Mesendoderm (in vitro differentiated cells): ENCODE data around the gene CASP9. TPM values are rescaled to one million over a fixed set of nuclear protein-coding genes. Genes with fewer than 3 reads are reported as not detected.

Source experiments
- DNase-seq: peaks from one replicate; pipeline ENCODE4 v3.0.0; 2013
- H2AK5ac ChIP-seq: 2 replicates; pipeline ENCODE4 v1.6.1; 2013; ENCODE audit warnings: low read length, inconsistent platforms
- H2BK120ac ChIP-seq: 2 replicates; pipeline ENCODE4 v1.6.1; 2013; ENCODE audit warnings: low read depth, mild to moderate bottlenecking, low read length, moderate library complexity, mixed read lengths
- H2BK15ac ChIP-seq: replicated peaks from 2 replicates; pipeline ENCODE4 v1.6.1; 2013; ENCODE audit warnings: low read depth, mild to moderate bottlenecking, moderate library complexity
- H2BK5ac ChIP-seq: 2 replicates; pipeline ENCODE4 v1.6.1; 2013; ENCODE audit warnings: low read length, inconsistent platforms
- H3K18ac ChIP-seq: 2 replicates; pipeline ENCODE4 v1.6.1; 2013; ENCODE audit warnings: mild to moderate bottlenecking, low read length, mixed read lengths
- H3K23ac ChIP-seq: one replicate; pipeline ENCODE4 v1.6.1; 2013; ENCODE audit warnings: low read length
- H3K27ac ChIP-seq: 2 replicates; pipeline ENCODE4 v1.5.1; 2013; ENCODE audit warnings: low read depth, mild to moderate bottlenecking, inconsistent platforms, low read length, moderate library complexity
- H3K27me3 ChIP-seq: 2 replicates; pipeline ENCODE4 v1.6.1; 2013; ENCODE audit warnings: low read length, control low read depth, mild to moderate bottlenecking, inconsistent platforms; ENCODE audit not compliant: insufficient read depth, poor library complexity
- H3K36me3 ChIP-seq: 2 replicates; pipeline ENCODE4 v1.6.1; 2013; ENCODE audit warnings: low read length, inconsistent platforms; ENCODE audit not compliant: control insufficient read depth, insufficient read depth
- H3K4ac ChIP-seq: one replicate; pipeline ENCODE4 v1.6.1; 2013; ENCODE audit warnings: low read depth, mild to moderate bottlenecking, low read length, moderate library complexity
- H3K4me1 ChIP-seq: 2 replicates; pipeline ENCODE4 v1.6.1; 2013; ENCODE audit warnings: low read depth, low read length, inconsistent platforms; ENCODE audit not compliant: control insufficient read depth
- H3K4me2 ChIP-seq: 2 replicates; pipeline ENCODE4 v1.6.1; 2013; ENCODE audit warnings: low read length
- H3K4me3 ChIP-seq: 2 replicates; pipeline ENCODE4 v1.5.1; 2013; ENCODE audit warnings: mild to moderate bottlenecking, low read length
- H3K56ac ChIP-seq: one replicate; pipeline ENCODE4 v1.6.1; 2013; ENCODE audit warnings: low read length
- H3K79me1 ChIP-seq: 2 replicates; pipeline ENCODE4 v1.6.1; 2013; ENCODE audit warnings: low read length, inconsistent platforms
- H3K79me2 ChIP-seq: 2 replicates; pipeline ENCODE4 v1.6.1; 2013; ENCODE audit warnings: mild to moderate bottlenecking, low read length; ENCODE audit not compliant: control insufficient read depth, insufficient read depth
- H3K9ac ChIP-seq: 2 replicates; pipeline ENCODE4 v1.6.1; 2013; ENCODE audit warnings: low read length, inconsistent platforms
- H4K5ac ChIP-seq: one replicate; pipeline ENCODE4 v1.6.1; 2013; ENCODE audit warnings: low read length
- H4K8ac ChIP-seq: one replicate; pipeline ENCODE4 v1.6.1; 2013; ENCODE audit warnings: low read depth, mild to moderate bottlenecking, control low read depth, low read length, moderate library complexity
- WGBS: extraction: QIAGEN DNeasy Blood & Tissue Kit; methylation state at CpG from one replicate; pipeline ENCODE4 v1.1.7; 2013; ENCODE audit warnings: low lambda C conversion rate, missing lambda C conversion rate; ENCODE audit not compliant: insufficient coverage; ENCODE audit errors: extremely low coverage; 5-methylcytosine and 5-hydroxymethylcytosine counted together
- polyA plus RNA-seq, 2 experiments: library from polyadenylated mRNA; stranded (reverse); fragments of 200-250 nt; gene quantifications; one replicate each; pipeline ENCODE4 v1.2.3, GENCODE V29; 2013

The CASP9 gene
- 5.2 TPM for polyA plus RNA-seq (2013, experiment 1 of 2)
- polyA plus RNA-seq (2013, experiment 2 of 2): 5.6 TPM

- Histone ChIP-seq H3K18ac (peak within 1 kb of the TSS; percentile 98), H2AK5ac (no peak within 1 kb of the TSS), H3K4me1 (peaks cover 4% of the 10 kb centered on the region), H3K79me2 (peaks cover 4% of the 10 kb centered on the region), H2BK120ac (peak within 1 kb of the TSS; percentile 23), H3K27me3 (no peaks in the 10 kb centered on the region), H3K36me3 (no peaks in the 10 kb centered on the region), H3K56ac (peak within 1 kb of the TSS; percentile 99), H2BK5ac (peak within 1 kb of the TSS; percentile 99), H4K8ac (no peak within 1 kb of the TSS), H2BK15ac (no peak within 1 kb of the TSS), H3K9ac (peak within 1 kb of the TSS; percentile 80), H4K5ac (no peak within 1 kb of the TSS), H3K4ac (peak within 1 kb of the TSS; percentile 94), H3K79me1 (peaks cover 5% of the 10 kb centered on the region), H3K27ac (peak within 1 kb of the TSS; percentile 94), H3K4me3 (peak within 1 kb of the TSS; percentile 74), H3K23ac (peak within 1 kb of the TSS; percentile 48), H3K4me2 (peak within 1 kb of the TSS; percentile 84)
- WGBS: no CpG with 5 or more reads among the region's 27 CpGs
- DNase-seq: no peak
These were observed at the start of gene CASP9 for GRCh38 chr1:15524021-15524282. CASP9 (minus strand) TSS chr1:15524215; CDS start chr1:15524200, 15 bp downstream.

GRCh38 chr1:15573477-15573876, 49.5 kb upstream of the CASP9 start:
- Histone ChIP-seq H3K56ac (no peak overlapping the region), H2AK5ac (no peak overlapping the region), H4K8ac (no peak overlapping the region), H3K23ac (no peak overlapping the region), H3K4me3 (no peak overlapping the region), H3K4me2 (no peak overlapping the region), H4K5ac (no peak overlapping the region), H2BK5ac (no peak overlapping the region), H2BK15ac (no peak overlapping the region), H3K4ac (no peak overlapping the region), H3K36me3 (no peaks in the 10 kb centered on the region), H3K18ac (no peak overlapping the region), H3K27me3 (no peaks in the 10 kb centered on the region), H3K9ac (no peak overlapping the region), H3K79me1 (no peaks in the 10 kb centered on the region), H2BK120ac (no peak overlapping the region), H3K27ac (no peak overlapping the region), H3K79me2 (no peaks in the 10 kb centered on the region), H3K4me1 (no peaks in the 10 kb centered on the region)
- no peak for DNase-seq
- no CpG with 5 or more reads among the region's 9 CpGs for WGBS

GRCh38 chr1:15571266-15571665, 47.3 kb upstream of the CASP9 start:
- Histone ChIP-seq H3K27ac (no peak overlapping the region), H4K8ac (no peak overlapping the region), H3K79me1 (no peaks in the 10 kb centered on the region), H3K4me3 (no peak overlapping the region), H3K4me1 (no peaks in the 10 kb centered on the region), H3K4me2 (no peak overlapping the region), H2BK15ac (no peak overlapping the region), H3K27me3 (no peaks in the 10 kb centered on the region), H3K23ac (no peak overlapping the region), H2BK5ac (no peak overlapping the region), H3K36me3 (peaks cover 5% of the 10 kb centered on the region), H2AK5ac (no peak overlapping the region), H3K18ac (no peak overlapping the region), H2BK120ac (no peak overlapping the region), H3K79me2 (no peaks in the 10 kb centered on the region), H4K5ac (no peak overlapping the region), H3K9ac (no peak overlapping the region), H3K56ac (no peak overlapping the region), H3K4ac (no peak overlapping the region)
- DNase-seq: no peak

GRCh38 chr1:15570861-15571260, 46.8 kb upstream of the CASP9 start:
- Histone ChIP-seq H3K79me1 (no peaks in the 10 kb centered on the region), H3K56ac (no peak overlapping the region), H3K4me1 (no peaks in the 10 kb centered on the region), H3K18ac (no peak overlapping the region), H3K27me3 (no peaks in the 10 kb centered on the region), H3K79me2 (no peaks in the 10 kb centered on the region), H2AK5ac (no peak overlapping the region), H2BK120ac (no peak overlapping the region), H4K8ac (no peak overlapping the region), H2BK5ac (no peak overlapping the region), H3K4ac (no peak overlapping the region), H2BK15ac (no peak overlapping the region), H4K5ac (no peak overlapping the region), H3K36me3 (peaks cover 7% of the 10 kb centered on the region), H3K9ac (no peak overlapping the region), H3K4me3 (no peak overlapping the region), H3K23ac (no peak overlapping the region), H3K4me2 (no peak overlapping the region), H3K27ac (no peak overlapping the region)
- WGBS: no CpG with 5 or more reads among the region's 1 CpG
- DNase-seq: no peak

GRCh38 chr1:15568387-15569073, 44.5 kb upstream of the CASP9 start:
- H4K5ac ChIP-seq: no peak overlapping the region
- H2BK5ac ChIP-seq: no peak overlapping the region
- no peak overlapping the region for H3K4me3 ChIP-seq
- H3K79me1 ChIP-seq: no peaks in the 10 kb centered on the region
- H3K27ac ChIP-seq: no peak overlapping the region
- no peak overlapping the region for H4K8ac ChIP-seq
- H3K56ac ChIP-seq: no peak overlapping the region
- H2BK120ac ChIP-seq: no peak overlapping the region
- no peaks in the 10 kb centered on the region for H3K27me3 ChIP-seq
- DNase-seq: no peak
- H3K4me1 ChIP-seq: no peaks in the 10 kb centered on the region
- no peak overlapping the region for H3K4ac ChIP-seq
- H3K79me2 ChIP-seq: no peaks in the 10 kb centered on the region
- no peak overlapping the region for H2BK15ac ChIP-seq
- no peak overlapping the region for H3K4me2 ChIP-seq
- no peak overlapping the region for H2AK5ac ChIP-seq
- H3K36me3 ChIP-seq: peaks cover 9% of the 10 kb centered on the region
- no peak overlapping the region for H3K18ac ChIP-seq
- no peak overlapping the region for H3K23ac ChIP-seq
- no peak overlapping the region for H3K9ac ChIP-seq
- WGBS: no CpG with 5 or more reads among the region's 18 CpGs

- Histone ChIP-seq H2BK5ac (no peak overlapping the region), H3K79me1 (no peaks in the 10 kb centered on the region), H3K4ac (no peak overlapping the region), H3K18ac (no peak overlapping the region), H2BK15ac (no peak overlapping the region), H3K4me3 (no peak overlapping the region), H3K9ac (no peak overlapping the region), H2BK120ac (no peak overlapping the region), H2AK5ac (no peak overlapping the region), H3K23ac (no peak overlapping the region), H4K8ac (no peak overlapping the region), H3K27me3 (no peaks in the 10 kb centered on the region), H3K4me2 (no peak overlapping the region), H3K4me1 (no peaks in the 10 kb centered on the region), H3K36me3 (peaks cover 2% of the 10 kb centered on the region), H3K56ac (no peak overlapping the region), H4K5ac (no peak overlapping the region), H3K27ac (no peak overlapping the region), H3K79me2 (no peaks in the 10 kb centered on the region)
- no CpG with 5 or more reads among the region's 12 CpGs for WGBS
- no peak for DNase-seq
These were observed 35.3 kb upstream of the CASP9 start for GRCh38 chr1:15559189-15559810.
